ENCODE measurements around the gene GNAO1. TPM values are rescaled to one million over a fixed set of nuclear protein-coding genes. Genes with fewer than 3 reads are reported as not detected.

Gene GNAO1
- total and polyA plus RNA-seq, 8 donors = 1.2 to 13.4 (median 4.8) TPM

GRCh38 chr16:56382459-56382858, 191.2 kb downstream of the GNAO1 start:
- peak overlapping the region in 1 of 4 donors; percentile 34 for H3K27ac ChIP-seq
- no peak for FAIRE-seq
- TF ChIP-seq CTCF (IDR thresholded peaks at IDR 0.05) = no peak

GRCh38 chr16:56382901-56383355, 191.6 kb downstream of the GNAO1 start:
- DNase-seq = no peak
- 60 to 64% methylated on average over 5 of the region's 5 CpGs for WGBS, 2 donors
- H3K4me1 ChIP-seq = no peaks in the 10 kb centered on the region
- intact Hi-C loops (cut with DNase I) = no loop called here
- ATAC-seq = peak; percentile 48 to 78 (median 76)
- no peak for FAIRE-seq
- H3K9me3 ChIP-seq = no peaks in the 10 kb centered on the region
- no peak for TF ChIP-seq CTCF (IDR thresholded peaks at IDR 0.05)
- peaks cover 0 to 39% (median 13%) of the 10 kb centered on the region in 3 donors for H3K36me3 ChIP-seq
- peak overlapping the region in 2 of 4 donors; percentile 6 to 34 for H3K27ac ChIP-seq
- no peaks in the 10 kb centered on the region for H3K27me3 ChIP-seq
- no peak overlapping the region for H3K4me3 ChIP-seq

More at GRCh38 chr16:56382459-56382858, 191.2 kb downstream of the GNAO1 start:
- ATAC-seq (no peak), DNase-seq (no peak)
- H3K27me3 ChIP-seq = no peaks in the 10 kb centered on the region
- no peaks in the 10 kb centered on the region for H3K9me3 ChIP-seq
- H3K4me3 ChIP-seq = no peak overlapping the region
- intact Hi-C loops (cut with DNase I) = no loop called here
- no peaks in the 10 kb centered on the region for H3K4me1 ChIP-seq
- WGBS, 2 donors = 93% methylated on average over 4 of the region's 4 CpGs
- peaks cover 0 to 36% (median 8%) of the 10 kb centered on the region in 3 donors for H3K36me3 ChIP-seq

- ATAC-seq (no peak), FAIRE-seq (no peak), DNase-seq (no peak)
- Histone ChIP-seq H3K4me1 (no peaks in the 10 kb centered on the region), H3K9me3 (no peaks in the 10 kb centered on the region), H3K36me3 (peaks cover 0 to 52% (median 18%) of the 10 kb centered on the region in 3 donors), H3K4me3 (no peak overlapping the region), H3K27me3 (no peaks in the 10 kb centered on the region), H3K27ac (no peak overlapping the region)
- intact Hi-C loops (cut with DNase I) = no loop called here
- 69 to 72% methylated on average over 4 of the region's 4 CpGs for whole genome bisulfite sequencing, 2 donors
- no peak for TF ChIP-seq CTCF (IDR thresholded peaks at IDR 0.05)
Observed at GRCh38 chr16:56384074-56384721, 192.9 kb downstream of the GNAO1 start.

- no peaks in the 10 kb centered on the region for H3K27me3 ChIP-seq
- peaks cover 0 to 48% (median 13%) of the 10 kb centered on the region in 3 donors for H3K36me3 ChIP-seq
- WGBS, 2 donors = 94 to 99% methylated on average over 3 of the region's 3 CpGs
- DNase-seq (no peak), FAIRE-seq (no peak), ATAC-seq (no peak)
- no peaks in the 10 kb centered on the region for H3K9me3 ChIP-seq
- no peak overlapping the region for H3K27ac ChIP-seq
- TF ChIP-seq CTCF (IDR thresholded peaks at IDR 0.05) = no peak
- no peak overlapping the region for H3K4me3 ChIP-seq
- H3K4me1 ChIP-seq = no peaks in the 10 kb centered on the region
- intact Hi-C loops (cut with DNase I) = no loop called here
Observed at GRCh38 chr16:56387396-56387795, 196.1 kb downstream of the GNAO1 start.

GRCh38 chr16:56388209-56388608, 196.9 kb downstream of the GNAO1 start:
- H3K36me3 ChIP-seq = peaks cover 0 to 48% (median 13%) of the 10 kb centered on the region in 3 donors
- no peaks in the 10 kb centered on the region for H3K9me3 ChIP-seq
- ATAC-seq (no peak), DNase-seq (no peak), FAIRE-seq (no peak)
- H3K4me1 ChIP-seq = no peaks in the 10 kb centered on the region
- H3K27me3 ChIP-seq = no peaks in the 10 kb centered on the region
- no peak overlapping the region for H3K4me3 ChIP-seq
- no peak for TF ChIP-seq CTCF (IDR thresholded peaks at IDR 0.05)
- H3K27ac ChIP-seq = no peak overlapping the region
- intact Hi-C loops (cut with DNase I) = no loop called here
